NCI-H2107 (cell line): ENCODE measurements around the gene CAPN5.

Experiments used
- DNase-seq: peaks from one replicate; lab custom pipeline; 2025; lab: John Stamatoyannopoulos, UW

CAPN5 gene

DNA sequence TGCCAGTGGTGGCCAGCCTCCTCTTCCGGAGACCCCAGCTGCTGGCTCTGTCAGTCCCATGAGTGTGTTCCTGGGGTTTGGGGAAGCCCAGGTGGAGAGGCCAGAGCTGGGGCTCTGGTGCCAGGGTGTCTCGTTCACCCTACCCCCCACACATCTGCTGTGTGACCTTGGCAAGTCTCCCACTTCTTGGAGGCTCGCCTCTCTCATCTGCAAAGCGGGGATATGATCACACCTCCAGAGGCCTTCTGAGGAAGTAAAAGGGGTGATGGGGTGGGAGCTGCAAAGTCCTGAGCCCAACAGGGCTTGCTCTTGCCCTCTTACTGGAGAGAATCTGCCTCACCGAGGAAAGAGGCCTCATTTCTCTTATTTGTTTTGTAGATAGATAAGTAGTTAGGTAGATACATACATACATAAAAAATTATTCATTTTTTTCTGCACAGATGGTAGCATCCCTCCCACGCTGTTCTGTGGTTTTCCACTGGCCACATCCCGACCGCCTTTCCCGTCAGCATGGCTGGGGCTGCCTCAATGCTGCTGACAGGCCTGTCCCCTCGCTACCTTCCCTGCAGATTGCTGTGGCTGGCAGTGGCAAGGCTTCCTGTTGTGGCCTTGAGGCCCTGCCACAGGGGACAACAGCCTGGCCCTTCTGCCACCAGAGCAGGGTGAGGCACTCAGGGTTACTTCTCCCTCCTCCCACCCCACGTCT lies 85.2 kb downstream of the CAPN5 start:
- DNase-seq: no peak

DNA sequence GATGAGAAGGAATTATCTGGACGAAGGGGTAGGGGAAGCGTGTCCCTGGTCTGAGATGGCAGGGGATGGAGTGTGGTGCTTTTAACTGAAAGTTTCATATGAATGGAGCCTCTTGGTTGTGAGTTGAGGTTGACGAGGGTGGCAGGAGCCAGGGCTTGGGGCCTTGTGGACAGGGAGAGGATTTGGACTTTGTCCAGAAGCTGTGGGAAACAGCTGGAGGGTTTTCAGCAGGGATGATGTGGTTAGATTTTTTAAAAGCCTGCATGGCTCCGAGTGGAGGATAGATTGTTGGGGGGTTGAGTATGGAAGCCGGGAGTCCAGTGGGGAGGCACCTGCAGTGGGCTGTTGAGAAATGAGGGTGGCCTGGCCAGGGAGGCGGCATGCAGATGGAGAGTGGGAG lies 86.1 kb downstream of the CAPN5 start:
- no peak for DNase-seq

DNA sequence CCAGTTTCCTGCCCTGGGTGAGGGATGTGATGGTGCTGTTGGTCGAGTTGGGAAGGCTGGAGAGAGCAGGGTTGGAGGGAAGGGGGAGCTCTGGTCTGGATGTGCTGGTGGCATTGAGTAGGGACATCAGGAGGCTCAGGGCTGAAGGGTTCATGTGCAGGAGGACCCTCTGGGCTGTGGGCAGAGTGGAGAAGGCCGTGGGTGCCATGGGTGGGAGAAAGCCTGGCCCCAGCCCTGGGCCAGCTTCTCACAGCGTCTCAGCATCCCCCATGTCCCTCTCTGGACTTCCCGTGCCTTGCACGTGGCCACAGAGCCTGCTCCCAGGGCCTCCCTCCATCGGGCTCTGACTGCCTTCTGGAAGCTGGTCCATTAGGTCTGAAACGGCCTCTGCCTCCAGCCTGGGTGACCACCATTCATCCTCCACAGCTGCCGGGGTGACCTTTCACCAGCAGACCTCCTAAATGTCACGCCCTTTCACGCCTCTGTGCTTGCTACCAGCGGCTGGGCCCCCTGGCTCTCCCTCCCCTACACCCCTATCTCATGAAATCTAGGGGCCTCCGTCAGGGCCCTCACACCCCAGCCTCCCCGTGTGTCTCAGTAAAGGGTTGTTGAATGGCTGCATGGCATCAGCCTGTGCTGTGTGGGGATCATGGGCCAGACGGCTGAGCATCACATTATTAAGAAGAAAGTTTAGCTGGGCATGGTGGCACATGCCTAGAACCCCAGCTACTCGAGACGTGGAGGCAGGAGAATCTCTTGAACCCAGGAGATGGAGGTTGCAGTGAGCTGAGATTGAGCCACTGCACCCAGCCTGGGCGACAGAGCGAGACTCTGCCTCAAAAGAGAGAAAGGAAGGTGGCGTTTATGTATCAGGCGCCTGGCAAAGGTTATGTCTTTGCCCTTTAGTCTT lies 86.8 kb downstream of the CAPN5 start:
- DNase-seq: no peak

DNA sequence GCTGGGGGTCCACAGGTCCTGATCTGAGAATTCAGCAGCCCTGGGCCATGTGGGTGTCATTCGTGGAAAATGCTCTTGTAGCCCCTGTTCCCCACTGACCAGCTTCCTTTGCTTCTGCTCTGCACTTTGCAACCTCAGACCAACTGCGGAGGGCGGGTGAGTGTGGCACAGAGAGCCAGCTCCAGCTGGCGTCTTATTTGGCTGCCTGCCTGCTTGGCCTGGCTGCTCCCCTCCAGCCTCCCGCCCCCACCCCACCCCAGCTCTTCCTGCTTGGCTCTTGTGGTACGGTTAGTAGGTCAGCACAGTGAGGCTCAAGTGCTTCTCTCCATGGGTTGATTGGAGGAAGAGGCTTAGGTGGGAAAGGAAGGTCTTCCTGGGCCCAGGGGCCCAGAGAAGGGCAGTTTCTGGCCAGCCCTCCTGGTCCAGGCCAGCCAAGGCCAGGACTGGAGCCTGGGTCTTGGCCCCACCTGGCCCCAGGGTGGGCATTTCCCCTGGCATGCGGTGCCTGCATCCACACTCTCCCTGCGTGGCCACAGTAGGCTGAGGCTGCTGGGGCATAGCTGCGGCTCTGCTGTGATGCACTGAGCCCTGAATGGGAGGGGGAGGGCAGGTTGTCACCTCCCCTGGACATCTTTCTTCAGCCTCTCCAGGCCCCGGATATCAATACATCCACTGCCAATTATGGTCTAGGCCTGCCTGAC lies 87.8 kb downstream of the CAPN5 start:
- no peak for DNase-seq

DNA sequence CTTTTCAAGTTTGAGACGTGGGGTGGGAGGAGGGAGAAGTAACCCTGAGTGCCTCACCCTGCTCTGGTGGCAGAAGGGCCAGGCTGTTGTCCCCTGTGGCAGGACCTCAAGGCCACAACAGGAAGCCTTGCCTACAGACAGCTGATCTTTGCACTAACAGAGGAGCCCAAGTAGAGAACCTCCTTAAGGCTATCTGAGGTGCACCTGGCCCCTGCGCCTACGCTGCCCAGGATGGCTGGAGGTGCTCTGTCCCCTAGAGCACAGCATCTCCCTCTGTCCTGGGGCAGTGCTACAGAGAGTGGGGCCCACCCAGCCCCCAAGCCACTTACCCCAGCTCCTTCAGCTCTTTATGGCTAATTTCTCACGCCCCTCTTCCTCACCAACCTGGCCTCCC lies 88.3 kb downstream of the CAPN5 start:
- no peak for DNase-seq

DNA sequence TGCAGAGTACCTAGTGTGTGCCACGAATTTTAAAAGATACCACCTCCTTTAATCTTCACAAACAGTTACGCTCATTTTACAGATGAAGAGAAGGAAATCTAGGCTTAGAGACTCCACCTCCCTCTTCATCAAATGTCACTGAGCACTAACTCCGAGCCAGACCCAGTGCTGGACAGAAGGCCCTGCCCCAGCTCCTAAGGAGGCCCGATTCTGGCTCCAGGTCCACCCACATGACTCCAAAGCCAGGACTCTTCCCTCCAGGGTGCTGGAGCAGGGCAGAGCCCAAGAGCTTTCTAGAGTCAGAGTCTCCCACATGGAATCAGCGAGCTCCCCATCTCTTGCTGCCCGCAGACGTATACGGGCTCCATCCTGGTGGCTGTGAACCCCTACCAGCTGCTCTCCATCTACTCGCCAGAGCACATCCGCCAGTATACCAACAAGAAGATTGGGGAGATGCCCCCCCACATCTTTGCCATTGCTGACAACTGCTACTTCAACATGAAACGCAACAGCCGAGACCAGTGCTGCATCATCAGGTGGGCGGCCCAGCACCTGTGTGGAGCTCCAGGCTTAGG lies 88.9 kb downstream of the CAPN5 start:
- DNase-seq: no peak

DNA sequence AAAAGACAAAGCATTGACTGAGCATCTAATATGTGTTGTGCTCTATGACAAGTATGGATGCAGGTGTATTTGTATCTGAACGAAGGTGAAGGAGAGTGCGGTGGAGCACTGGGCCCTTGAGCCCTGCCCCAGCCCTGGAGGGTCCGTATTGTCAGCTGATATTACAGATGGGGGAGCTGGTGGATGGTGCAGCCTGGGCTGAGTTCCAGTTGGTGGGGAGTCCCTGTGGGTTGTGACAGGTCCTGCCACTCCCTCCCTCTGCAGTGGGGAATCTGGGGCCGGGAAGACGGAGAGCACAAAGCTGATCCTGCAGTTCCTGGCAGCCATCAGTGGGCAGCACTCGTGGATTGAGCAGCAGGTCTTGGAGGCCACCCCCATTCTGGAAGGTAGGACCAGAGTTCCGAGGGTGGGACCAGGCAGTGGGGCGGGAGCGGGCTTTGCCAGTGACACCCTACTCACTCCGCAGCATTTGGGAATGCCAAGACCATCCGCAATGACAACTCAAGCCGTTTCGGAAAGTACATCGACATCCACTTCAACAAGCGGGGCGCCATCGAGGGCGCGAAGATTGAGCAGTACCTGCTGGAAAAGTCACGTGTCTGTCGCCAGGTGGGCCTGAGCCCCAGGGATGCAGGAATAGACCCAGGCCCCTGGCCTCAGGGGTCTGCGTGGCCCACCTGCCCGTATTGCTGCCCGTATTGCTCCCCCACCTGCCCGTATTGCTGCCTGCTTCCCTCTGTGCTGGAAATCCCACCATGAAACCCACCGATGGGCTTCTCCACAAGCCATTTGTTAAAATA lies 89.8 kb downstream of the CAPN5 start:
- no peak for DNase-seq

DNA sequence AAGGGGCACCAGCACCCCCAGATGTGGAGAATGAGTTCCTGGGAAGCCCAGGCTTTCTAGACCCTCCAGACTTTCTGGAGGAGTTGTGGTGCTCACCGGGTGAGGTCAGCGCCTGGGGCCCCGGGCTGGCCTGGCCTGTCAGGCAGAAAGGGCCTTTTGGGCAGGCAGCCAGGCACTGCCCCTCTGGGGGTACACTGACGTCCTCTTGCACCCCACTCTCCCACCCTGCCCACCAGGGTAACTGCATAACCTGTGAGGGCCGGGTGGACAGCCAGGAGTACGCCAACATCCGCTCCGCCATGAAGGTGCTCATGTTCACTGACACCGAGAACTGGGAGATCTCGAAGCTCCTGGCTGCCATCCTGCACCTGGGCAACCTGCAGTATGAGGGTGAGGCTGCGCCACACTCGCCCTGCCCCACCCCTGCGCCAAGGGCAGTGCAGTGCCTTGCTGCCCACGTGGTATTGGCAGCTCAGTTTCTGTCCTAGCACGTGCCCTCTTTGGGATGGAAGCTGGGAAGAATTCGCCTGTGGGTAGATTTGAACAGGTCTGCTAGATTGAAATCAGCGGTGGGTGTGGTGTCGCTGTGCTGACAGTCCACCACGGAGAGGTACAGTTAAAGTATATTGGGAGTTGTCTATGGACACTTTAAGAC lies 91.4 kb downstream of the CAPN5 start:
- DNase-seq: no peak

DNA sequence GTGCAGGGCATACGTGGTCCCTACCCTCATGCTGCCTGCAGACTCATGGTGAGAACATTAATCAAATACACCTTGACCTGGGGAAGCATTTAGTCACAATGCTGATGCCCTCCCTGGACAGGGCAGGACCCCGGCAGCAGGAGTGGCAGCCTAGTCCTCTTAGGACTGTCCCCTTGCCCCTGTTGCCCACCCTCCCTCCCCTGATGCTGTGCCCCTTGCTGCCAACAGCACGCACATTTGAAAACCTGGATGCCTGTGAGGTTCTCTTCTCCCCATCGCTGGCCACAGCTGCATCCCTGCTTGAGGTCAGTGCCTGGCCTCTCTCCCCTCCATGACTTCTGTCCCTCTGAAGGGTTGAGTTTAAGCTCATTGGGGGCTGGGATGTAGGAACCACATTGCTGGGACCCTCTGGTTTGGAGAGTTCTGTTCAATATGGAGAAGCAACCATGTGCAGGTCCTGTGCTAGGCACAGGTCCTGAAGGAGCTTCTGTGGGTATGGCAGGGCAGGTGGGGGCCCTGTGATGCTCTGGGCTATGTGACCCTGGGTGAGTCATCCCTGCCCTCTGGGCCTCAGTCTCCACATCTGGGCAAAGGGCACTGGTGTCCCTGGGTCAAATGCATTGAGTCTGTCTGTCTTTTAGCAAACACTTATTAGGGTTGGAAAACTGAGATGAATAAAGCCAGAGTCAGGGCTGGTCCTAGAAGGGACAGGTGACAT lies 92.6 kb downstream of the CAPN5 start:
- no peak for DNase-seq

DNA sequence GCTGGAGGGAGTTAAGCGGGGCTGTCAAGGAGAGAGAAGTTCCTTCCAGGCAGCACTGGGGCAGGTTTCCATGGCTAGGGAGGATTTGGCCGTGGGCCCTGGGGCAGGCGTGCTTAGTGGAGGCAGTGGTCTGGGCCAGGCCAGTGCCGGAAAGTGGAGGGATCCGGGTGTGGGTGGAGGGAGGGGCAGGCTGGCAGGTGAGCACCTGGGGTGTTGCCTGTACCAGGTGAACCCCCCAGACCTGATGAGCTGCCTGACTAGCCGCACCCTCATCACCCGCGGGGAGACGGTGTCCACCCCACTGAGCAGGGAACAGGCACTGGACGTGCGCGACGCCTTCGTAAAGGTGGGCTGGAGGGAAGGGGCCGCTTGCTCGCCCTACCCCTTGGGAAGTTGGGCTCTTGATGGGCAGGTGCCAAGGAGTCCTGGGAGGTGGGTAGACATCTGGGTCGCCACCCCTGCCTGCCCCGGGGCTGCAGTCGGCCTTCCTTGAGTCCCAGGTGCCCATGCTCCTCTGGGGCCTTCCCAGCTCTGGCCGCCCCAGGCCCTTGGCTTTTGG lies 93.2 kb downstream of the CAPN5 start:
- no peak for DNase-seq

DNA sequence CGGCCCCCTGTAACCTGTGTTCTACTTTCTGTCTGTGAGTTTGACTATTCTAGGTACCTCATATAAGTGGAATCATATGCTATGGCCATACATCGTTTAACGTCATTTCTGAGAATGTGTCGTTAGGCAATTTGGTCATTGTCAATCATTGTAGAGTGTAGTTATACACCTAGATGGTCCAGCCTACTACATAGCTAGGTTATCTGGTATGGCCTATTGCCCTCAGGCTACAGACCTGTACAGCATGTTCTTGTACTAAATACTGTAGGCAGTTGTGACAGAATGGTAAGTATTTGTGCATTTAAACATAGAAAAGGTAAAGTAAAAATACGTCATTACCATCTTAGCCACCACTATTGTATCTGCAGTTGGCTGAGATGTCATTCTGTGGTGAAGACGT lies 96.5 kb downstream of the CAPN5 start:
- DNase-seq: no peak

DNA sequence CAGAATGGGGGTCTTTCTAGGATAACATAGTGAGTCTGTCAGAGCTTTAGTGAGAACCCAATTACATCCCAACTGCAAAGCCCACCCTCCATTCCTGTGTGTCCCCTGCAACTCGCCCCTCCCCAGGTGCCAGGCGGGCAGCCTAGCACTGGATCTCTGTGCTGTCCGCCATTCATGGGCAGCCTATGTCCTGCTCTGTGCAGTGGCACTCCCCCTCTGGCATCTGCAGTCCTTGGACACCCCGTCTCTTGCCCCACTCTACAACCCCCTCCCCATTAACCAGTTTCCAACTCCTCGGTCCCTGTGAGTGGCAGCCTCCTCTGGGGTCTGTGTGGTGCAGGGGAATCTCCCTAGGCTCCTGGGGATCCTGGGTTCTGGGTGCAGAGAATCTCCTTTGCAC lies 98.3 kb downstream of the CAPN5 start:
- no peak for DNase-seq

DNA sequence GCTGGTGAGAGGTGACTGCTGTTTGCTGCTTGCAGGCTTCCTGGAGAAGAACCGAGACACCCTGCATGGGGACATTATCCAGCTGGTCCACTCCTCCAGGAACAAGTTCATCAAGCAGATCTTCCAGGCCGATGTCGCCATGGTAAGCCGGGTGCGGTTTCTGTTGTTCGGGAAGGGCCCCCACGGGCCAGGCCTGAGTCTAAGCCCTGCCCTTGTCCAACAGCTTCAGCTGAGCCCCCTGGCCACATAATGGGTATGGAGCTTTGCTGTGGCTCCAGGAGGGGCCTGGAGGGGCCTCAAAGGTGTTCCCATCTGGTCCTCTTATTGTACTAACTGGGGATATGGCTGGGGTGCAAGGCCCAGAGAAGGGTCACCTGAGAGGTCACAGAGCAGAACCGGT lies 99.2 kb downstream of the CAPN5 start:
- DNase-seq: no peak

DNA sequence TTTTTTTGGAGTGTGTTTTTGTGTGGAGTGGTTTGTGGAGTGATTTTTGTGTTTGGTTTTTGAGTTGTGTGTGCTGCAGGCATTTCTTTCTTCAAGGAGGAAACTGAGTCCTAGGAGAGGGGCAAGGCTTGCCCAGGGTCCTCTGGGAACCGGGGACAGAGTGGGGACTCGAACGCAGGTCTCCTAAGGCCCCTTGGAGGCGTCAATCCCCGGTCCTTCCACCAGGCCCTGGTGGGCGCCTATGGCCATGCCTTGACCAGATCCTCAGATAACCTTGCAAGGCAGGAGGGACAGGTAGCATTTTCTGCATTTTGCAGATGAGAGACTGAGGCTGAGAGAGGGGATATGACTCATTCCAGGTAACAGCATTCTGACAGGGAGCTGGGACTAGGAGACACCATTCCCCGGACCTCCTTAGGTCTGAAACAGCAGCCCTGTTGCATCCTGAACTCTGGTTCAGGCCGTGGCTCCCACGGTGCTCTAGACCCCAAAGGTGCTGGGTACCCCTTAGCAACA lies 100.4 kb downstream of the CAPN5 start:
- DNase-seq: no peak

DNA sequence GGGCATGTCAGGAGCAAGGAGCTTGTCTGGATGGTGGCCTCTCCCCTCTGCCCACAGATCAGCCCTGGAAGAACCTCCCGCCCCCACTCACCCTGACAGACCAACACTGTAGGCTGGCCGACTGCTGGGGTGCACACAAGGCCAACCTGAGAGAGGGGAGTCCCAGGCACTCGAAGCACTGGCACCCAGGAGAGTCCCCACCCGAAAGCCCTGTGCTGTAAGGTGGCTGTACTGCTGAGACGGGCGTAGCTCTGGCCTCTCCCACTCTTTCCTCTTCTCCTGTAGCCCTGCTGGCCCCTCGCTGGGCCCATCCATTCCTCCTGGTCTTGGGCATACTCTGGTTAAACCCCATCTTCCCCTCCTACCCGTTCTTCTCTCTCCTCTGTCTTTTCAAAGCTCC lies 101.0 kb downstream of the CAPN5 start:
- DNase-seq: no peak

DNA sequence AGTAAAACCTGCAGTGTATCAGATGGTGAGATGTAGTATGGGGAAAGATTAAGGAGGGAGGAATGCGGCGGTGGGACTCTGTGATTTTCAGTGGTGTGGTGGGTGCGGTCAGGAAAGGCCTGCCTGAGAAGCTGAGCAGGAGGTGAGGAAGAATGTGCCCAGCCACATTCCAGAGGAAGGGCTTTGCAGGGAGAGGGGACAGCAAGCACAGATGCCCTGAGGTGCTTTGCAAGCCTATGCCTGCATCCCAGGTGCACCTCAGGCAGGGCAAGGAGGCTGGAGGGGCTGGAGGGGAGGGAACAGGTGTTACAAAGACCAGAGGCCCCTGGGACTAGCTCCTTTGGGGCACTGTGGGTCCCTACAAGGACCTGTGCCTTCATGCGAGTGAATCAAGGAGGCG lies 103.3 kb downstream of the CAPN5 start:
- DNase-seq: no peak

DNA sequence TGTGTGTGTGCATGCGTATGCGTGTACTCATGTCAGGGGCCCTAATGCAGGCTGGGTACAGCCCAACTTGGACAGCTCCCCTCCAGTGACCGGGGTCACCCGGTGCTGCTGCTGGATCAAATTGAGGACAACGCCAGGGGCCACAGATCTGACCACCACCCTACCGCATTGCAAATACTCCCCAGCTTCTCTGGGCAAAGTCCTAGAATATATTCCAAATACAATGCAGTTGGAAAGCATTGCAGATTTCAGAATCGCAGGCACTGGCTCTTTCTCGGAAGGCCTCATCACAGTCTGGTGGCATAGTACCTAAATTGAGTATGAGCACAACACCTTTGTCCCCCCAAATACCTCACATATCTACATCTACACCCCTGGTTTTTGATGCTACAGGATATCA lies 104.5 kb downstream of the CAPN5 start:
- no peak for DNase-seq

DNA sequence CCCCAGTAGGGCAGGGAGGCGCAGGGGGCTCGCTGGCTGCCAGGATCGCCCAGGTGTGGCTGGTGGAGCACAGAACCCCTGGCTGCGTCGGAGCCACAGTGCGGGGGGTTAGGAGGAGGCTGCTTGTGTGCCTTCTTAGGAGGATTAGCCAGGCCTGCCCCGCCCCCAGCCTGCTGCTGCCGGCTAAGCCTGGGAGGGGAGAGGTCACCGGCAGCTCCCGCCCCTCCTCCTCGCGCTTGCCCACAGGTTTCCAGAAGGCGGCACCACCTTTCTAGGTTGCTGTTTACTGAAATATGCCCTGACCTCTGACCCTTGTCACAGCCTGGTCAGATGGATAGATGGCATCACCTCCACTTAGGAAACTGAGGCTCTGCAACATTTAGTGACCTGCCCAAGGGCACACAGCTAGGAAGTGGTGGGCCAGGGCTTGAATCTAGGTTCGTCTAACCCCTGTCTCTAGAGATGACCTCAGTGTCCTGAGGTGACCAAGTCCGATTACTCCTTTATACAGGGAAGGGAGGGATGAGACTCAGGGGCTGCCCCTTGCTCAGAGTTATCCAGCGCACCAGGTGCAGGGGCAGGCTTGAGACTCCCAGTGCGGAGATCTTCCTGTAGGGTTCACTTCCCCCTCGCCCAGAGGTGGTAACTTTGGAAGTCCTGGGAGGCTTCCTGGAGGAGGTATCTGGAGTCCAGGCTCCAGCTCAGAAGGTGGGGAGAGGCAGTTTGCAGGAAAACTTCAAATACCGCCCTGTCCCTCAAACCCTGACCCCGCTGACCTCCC lies 105.3 kb downstream of the CAPN5 start:
- no peak for DNase-seq

DNA sequence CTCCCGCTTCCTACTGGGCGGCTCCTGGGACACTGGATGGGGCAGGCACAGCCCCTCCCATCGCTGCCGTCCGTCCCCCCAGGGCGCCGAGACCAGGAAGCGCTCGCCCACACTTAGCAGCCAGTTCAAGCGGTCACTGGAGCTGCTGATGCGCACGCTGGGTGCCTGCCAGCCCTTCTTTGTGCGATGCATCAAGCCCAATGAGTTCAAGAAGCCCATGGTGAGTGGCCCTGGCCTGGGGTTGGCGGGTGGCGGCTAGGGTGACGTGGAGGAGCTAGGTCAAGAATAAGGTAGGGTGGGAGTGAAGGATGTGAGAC lies 105.9 kb downstream of the CAPN5 start:
- DNase-seq: no peak
